ENCODE data around the gene MAN2C1. TPM values are rescaled to one million over a fixed set of nuclear protein-coding genes. Genes with fewer than 3 reads are reported as not detected.
"Not testable (repeated sequence)": the region's sequence is repeated elsewhere in the genome, so short reads cannot be mapped to it uniquely, and the experiment has no call there.

Gene MAN2C1
- total RNA-seq = 100 to 1,000 TPM; 122 to 169 TPM
- long read RNA-seq, donor 1, partial matches to known transcripts = 7 of 18 reads
- long read RNA-seq, donor 1, other reads (novel, unspliced or antisense) = 8 of 18 reads
- long read RNA-seq, donor 2, transcript MAN2C1-201 (26 exons, 3,284 nt) = major isoform, 11 of 46 reads
- long read RNA-seq, donor 2, partial matches to known transcripts = 15 of 46 reads
- long read RNA-seq, donor 2, other reads (novel, unspliced or antisense) = 13 of 46 reads

DNA sequence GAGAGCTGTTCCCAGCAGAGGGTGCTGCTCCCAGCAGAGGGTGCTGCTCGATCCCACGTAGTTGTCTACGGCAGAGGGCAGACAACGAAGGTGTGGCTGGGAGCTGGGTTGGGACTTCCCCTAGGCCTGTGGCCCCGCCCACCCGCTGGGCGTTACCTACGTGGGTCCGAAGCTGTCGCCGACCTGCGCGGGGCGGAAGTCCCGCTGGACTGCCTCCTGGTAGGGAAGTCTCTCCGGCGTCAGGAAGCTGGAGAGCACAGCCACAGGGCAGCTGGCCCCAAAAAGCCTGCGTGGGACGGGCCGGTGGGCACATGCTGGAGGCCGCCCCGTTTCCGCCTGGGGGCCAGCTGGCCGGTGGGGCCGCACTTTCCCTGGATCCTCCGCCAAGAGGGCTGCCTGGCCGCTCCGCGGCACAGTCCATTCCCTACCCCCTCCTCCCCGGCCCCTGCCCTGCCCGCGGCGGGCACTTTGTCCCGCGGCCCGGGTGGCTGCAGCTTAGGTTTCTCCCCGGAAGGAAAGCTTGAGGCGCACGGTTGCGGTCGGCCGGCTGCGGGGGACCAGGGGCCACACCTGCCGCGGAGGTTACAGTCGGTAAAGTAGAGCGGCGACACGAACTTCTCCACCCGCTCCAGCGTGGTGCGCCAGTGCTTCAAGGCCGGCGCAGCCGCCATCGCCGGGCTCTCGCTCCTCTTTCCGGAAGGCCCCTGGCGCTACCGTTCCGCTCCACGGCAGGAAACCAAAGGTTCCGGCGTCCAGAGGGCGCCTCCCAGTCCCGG, at the start of gene MAN2C1:
MAN2C1 (minus strand) TSS at position 695 of the 776 bp plus-strand sequence; CDS start at position 671, 24 bp downstream.
- intact Hi-C loops (cut with DNase I) = no loop called here

DNA sequence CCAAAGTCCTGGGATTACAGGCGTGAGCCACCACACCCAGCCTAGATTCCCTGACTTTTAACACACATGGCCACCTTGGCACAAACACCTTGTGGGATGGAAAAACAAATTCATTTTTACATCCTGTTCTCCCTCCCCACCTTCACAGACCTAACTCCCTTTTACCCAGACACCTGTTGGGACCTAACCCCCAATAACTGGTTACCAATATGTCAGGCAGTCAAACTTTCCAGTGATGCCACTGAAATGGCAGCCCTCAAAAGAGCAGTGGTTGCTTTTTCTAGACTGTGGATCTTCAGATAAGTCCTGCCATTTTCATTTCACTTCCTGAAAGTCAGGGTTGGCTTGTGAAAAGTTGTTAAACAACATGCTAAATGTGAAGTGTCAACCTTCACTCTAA, 48.2 kb upstream of the MAN2C1 start:
- intact Hi-C loops (cut with DNase I) = no loop called here

More for the DNA sequence above, at the start of gene MAN2C1:
- DNase-seq (ENCODE audit: low spot score) = peak; percentile 97

DNA sequence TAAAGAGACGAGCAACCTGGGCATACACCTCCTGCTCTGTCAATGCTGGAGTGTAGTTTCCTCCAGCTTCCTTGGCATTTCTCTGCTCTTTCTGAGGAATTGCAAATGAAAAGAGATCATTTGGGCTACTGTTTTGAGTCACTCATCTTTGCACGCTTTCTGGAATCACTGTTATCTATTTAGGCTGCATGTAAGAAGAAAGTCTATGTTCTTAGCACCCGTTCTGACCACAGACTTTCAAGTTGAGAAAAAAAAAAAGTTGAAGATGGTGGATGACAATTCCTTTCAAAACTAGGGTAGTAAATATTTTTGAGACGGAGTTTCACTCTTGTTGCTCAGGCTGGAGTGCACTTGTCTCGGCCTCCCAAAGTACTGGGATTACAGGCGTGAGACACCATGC, 41.8 kb upstream of the MAN2C1 start:
- no peak for DNase-seq (ENCODE audit: low spot score)
- intact Hi-C loops (cut with DNase I) = no loop called here

More for the DNA sequence above, 48.2 kb upstream of the MAN2C1 start:
- DNase-seq (ENCODE audit: low spot score) = no peak

DNA sequence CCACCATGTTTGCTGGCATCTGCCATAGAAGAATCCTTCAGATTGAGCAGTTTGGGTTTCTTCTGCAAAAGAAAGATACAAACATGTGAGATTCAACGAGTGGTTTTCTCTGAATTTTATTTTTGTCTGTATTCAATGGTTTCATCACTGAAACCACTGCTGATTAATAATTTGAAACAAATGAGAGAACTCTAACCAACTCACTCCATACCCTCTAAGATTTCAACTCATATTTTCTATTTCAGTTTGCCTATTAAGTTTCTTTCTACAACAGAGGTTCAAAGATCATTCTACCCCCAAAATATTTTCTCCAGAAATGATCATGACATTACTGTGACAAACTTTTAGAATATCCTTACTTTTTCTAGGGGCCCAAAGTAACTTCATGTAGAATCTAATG, 38.7 kb upstream of the MAN2C1 start:
- intact Hi-C loops (cut with DNase I) = no loop called here
- DNase-seq (ENCODE audit: low spot score) = no peak

DNA sequence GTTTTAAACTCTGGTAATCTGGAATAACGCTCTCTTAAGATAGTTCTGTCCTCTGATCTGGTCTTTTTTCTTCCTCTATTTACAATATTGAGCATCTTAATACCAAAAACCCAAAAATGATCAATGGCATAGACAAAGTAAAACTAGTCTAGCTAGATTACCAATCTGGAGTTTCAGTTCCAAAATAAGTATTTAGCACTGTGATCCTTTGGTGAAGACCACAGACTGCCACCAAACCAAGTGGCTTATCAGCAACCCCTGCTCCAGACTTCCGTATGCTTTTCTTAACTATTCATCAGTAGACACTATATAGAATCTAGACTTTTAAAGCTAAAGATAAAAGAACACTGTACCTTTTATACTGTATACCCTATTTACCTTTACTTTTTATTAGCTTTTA, 35.5 kb upstream of the MAN2C1 start:
- intact Hi-C loops (cut with DNase I) = no loop called here
- no peak for DNase-seq (ENCODE audit: low spot score)

GRCh38 chr15:75397494-75397893, 29.1 kb upstream of the MAN2C1 start:
- DNase-seq (ENCODE audit: low spot score) = no peak
- intact Hi-C loops (cut with DNase I) = no loop called here

DNA sequence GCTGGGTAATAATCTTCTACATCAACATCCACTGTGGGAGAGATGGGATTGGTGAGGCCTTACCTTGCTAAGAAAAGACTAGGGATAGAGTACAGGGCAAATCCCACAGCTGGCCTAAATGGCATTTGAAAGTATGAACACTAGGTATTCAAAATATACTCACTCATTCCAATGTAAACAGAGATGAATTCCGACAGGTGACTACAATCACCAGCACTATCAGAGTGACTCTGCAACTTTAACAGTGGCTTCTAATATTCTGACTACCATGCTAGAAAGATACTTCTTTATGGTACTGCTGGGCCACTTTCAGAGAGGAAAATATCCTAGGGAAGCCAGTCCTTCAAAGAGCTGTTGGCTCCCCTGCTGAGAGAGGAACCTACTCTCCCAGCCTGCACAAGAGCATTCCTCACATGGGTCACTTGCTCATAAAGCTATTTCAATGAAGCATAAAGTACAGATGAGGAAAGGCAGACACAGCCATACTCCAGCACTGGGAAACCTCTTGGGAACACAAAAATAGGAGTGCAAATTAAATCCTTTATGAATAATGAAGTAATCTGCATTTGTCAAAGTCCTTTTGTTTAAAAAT, 21.5 kb upstream of the MAN2C1 start:
- intact Hi-C loops (cut with DNase I) = no loop called here
- DNase-seq (ENCODE audit: low spot score) = no peak

DNA sequence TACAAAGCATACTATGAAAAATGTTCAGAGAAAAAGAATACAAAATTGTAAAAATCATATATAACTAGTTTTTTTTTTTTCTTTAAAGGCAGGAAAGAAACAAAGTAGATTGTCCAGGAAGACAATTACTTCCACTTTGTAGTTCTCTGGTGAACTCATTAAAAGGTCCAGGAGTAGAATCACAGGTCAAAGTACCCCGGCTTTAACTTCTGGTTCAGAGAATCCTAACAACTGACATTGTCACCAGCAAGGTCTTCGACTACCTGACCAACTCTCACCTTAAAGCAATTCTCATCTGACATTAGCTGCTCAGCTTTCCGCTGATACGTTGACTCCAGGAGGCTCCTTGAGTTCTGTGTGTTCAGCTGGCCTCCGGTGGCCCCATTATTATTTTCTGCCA, 15.6 kb upstream of the MAN2C1 start:
- DNase-seq (ENCODE audit: low spot score); intact Hi-C loops (cut with DNase I): not testable (repeated sequence)

DNA sequence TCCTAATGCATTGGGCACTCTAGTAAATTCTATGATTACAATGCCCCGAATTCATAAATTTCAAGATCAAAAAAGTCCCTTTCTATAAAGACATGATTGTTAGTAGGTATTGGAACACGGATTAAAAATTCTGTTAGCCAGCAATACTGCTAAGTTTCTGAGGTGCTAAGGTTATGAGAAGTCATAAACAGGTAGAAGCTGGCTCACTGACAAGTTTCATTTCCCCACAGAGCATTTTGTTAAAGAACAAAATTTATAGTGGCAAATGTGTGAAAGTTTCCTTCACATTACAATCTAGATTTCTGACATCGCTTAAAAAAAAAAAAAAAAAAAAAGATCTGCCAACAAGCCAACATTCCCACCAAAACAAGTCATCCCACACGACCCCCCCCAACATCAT, 12.4 kb upstream of the MAN2C1 start:
- intact Hi-C loops (cut with DNase I) = no loop called here
- no peak for DNase-seq (ENCODE audit: low spot score)

- DNase-seq (ENCODE audit: low spot score) = no peak
- intact Hi-C loops (cut with DNase I) = no loop called here
Observed at GRCh38 chr15:75371901-75372688, 3.7 kb upstream of the MAN2C1 start.

- intact Hi-C loops (cut with DNase I) = no loop called here
- DNase-seq (ENCODE audit: low spot score) = no peak
Observed at GRCh38 chr15:75371486-75371885, 3.1 kb upstream of the MAN2C1 start.

- intact Hi-C loops (cut with DNase I) = no loop called here
- DNase-seq (ENCODE audit: low spot score) = no peak
Observed at GRCh38 chr15:75369897-75370581, 1.6 kb upstream of the MAN2C1 start.

DNA sequence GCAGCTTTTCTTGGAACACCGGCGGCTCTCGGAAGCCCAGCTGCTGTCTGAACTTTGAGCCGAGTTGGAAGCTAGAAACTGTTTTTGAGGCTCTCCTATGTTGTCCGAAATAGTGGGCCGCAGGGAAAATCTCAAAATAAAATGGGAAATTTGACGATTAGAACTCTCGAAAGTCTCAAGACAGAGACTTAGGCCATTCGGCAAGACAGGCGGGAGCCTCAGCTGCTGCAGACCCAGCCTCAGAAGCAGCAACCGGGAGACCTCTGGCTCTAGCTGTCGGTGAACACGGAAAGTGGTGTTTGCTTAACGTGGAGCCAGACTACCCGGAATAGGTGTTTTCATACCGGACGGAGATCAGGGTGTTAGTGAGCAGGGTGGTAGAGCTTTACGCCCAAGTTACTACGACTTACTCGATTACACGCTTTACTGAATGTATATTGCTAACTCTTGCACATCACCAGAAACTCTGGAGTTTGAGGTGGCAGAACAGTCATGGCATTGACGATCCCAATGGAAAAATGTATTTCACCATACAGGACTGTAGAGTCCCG, 357 bp upstream of the MAN2C1 start:
- intact Hi-C loops (cut with DNase I) = no loop called here
- no peak for DNase-seq (ENCODE audit: low spot score)

DNA sequence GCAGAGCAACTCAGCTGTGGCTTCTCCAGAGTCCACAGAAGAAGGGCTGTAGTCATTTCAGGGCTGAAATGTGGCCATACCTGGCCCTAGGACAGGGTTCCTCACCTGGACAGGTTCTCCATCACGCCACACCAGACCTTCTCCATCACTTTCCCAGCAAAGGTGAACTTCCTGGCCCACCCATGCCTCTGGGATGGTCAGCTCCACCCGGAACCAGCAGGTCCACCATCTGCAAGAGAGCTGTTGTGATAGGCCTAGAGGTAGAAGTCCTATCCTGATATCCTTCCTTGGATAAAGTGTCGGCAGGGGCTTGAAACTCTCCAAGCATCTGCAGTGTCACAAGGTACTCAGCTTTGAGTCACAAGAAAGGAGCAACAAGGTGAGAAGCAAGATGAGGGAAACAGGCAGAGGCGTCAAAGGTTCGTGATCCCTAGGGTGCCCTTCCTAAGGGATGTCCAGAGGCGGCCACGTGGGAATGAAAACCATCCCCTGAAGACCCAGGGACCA, 948 bp downstream of the MAN2C1 start:
- intact Hi-C loops (cut with DNase I) = no loop called here
- no peak for DNase-seq (ENCODE audit: low spot score)

GRCh38 chr15:75367006-75367405, 1.4 kb downstream of the MAN2C1 start:
- intact Hi-C loops (cut with DNase I) = no loop called here

DNA sequence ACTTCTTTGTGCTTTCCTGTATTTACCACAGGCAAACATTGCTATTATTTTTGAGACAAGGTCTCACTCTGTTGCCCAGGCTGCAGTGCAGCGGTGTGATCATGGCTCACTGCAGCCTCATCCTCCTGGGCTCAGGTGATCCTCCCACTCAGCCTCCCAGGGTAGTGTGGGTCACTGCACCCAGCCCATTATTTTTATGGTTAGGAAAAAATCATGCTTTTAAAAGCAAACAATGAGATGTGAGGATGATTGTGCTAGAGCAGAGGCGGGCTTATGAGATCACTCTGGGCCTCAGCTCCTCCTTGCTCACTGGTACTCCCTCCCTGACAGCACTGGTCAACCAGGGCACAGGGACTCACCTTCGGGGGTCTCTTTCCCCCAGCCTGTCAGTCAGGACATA, 2.2 kb downstream of the MAN2C1 start:
- intact Hi-C loops (cut with DNase I) = no loop called here
- DNase-seq (ENCODE audit: low spot score) = no peak

More at GRCh38 chr15:75367006-75367405, 1.4 kb downstream of the MAN2C1 start:
- DNase-seq (ENCODE audit: low spot score) = no peak

DNA sequence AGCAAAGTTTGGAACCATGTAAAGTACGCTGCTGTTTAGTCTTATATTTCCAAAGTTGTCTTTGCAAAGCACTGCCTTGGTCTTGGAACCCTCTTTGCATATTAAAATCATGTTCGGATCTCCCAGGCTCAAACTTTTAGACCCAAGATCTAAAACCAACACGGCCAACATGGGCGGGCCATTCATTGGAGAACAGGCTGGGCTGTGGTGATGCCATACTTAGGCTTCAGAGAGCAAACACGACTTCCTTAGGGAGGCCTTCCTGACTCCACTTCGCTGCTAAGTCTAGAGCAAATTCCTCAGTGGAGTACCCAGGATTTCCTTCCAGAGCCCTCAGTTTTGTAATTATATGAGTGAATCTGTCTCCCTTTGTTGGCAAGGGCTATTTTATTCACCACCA, 3.5 kb downstream of the MAN2C1 start:
- intact Hi-C loops (cut with DNase I) = no loop called here
- no peak for DNase-seq (ENCODE audit: low spot score)

GRCh38 chr15:75363786-75364185, 4.6 kb downstream of the MAN2C1 start:
- intact Hi-C loops (cut with DNase I) = no loop called here
- DNase-seq (ENCODE audit: low spot score) = no peak
